ENCODE data around the gene DNASE1L3. TPM values are rescaled to one million over a fixed set of nuclear protein-coding genes. Genes with fewer than 3 reads are reported as not detected.
A peak's percentile ranks its signal among the peaks of the same experiment; 100 is the strongest.

Gene DNASE1L3
- polyA plus RNA-seq, 2 of the 4 experiments (the other 2 are of a cell fraction), result 0.19 TPM; not detected in 1

DNA sequence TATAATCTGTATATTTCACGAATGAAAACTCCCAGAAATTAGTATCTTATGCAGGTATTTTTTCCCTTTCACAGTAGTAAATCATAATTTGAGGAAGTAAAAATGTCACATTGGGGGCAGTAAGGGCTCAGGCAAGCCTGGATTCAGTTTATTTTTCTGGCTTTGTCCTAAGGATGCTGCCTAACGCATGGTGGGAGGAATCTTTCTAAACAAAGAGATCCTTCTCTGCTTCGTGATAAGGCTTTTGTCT, 35.7 kb downstream of the DNASE1L3 start:
- TF ChIP-seq, protein P1, sequence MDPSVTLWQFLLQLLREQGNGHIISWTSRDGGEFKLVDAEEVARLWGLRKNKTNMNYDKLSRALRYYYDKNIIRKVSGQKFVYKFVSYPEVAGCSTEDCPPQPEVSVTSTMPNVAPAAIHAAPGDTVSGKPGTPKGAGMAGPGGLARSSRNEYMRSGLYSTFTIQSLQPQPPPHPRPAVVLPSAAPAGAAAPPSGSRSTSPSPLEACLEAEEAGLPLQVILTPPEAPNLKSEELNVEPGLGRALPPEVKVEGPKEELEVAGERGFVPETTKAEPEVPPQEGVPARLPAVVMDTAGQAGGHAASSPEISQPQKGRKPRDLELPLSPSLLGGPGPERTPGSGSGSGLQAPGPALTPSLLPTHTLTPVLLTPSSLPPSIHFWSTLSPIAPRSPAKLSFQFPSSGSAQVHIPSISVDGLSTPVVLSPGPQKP (IDR thresholded peaks at IDR 0.05; ENCODE audit: low read depth, low read length), result no peak
- TF ChIP-seq RARB (CRISPR knock-in tag; IDR thresholded peaks at IDR 0.05) (no peak), SREBF2 (IDR thresholded peaks at IDR 0.05) (no peak), FOSB (CRISPR knock-in tag; IDR thresholded peaks at IDR 0.05) (peak; percentile 14; the same call in 1 of the 2 replicates), MYC (IDR thresholded peaks at IDR 0.05; ENCODE audit: borderline replicate concordance, low read length) (no peak)
- no peak for ATAC-seq
- H3K27ac ChIP-seq, result peak overlapping the region; percentile 74 to 98
- H3K4me3 ChIP-seq, result no peak overlapping the region
- WGBS (ENCODE audit: missing lambda C conversion rate), result 15% methylated on average over 3 of the region's 3 CpGs
- DNase-seq (ENCODE audit: low read depth in 1 of 2, low spot score in 1 of 2), result no peak
- ChIA-PET CTCF (interaction anchor here (1.2 to 5.6 kb wide), 3 partner anchors 8 to 218 kb away, joined by 3 to 49 read pairs (median 12); no protein-coding TSS in a partner anchor), POLR2A (no interaction called here)
- H3K4me2 ChIP-seq, result peak overlapping the region; percentile 56
- FAIRE-seq, result no peak
- H3K4me1 ChIP-seq, result peaks cover 87% of the 10 kb centered on the region
- no peaks in the 10 kb centered on the region for H3K9me3 ChIP-seq

DNA sequence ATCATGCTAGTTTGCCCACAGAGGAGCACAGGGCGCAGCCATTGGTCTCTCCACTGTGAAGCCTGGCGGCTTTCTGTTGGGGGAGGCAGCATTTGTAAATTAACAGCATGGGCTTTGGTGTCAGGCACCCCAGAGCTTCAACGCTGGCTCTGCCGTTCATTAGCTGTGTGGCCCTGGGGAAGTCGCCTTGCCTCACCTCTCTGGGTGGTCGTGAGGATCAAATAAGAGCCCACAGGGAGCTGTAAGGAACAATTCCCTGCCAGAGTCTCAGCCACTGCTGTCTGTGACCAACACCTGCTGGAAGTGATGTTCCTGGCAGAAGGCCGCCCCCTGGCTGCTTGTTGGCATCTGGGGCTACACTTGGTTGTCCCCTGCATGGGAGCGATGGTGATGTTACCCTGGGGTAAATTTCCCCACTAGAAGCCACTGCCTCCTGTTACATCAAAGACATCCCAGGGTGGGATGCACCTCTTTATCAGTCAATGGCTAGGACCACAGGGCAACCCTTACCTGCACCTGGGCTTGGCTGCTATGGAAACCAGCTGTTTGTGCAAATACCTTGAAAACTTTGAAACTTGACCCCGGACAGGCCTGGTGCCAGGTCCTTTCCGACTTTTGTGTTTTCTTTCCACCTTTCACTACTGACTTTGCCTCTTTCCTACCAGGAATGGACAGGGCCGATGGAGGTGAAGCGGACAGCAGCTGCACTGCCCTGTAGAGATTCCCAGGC, 36.9 kb downstream of the DNASE1L3 start:
- DNase-seq (ENCODE audit: low read depth in 1 of 2, low spot score in 1 of 2), result peak in 1 of 2 experiments; percentile 69
- no peak for TF ChIP-seq EHMT2 (IDR thresholded peaks at IDR 0.05; ENCODE audit: low read depth)
- TF ChIP-seq NPAS2 (CRISPR knock-in tag; IDR thresholded peaks at IDR 0.05; ENCODE audit: borderline replicate concordance), result no peak
- TF ChIP-seq ZFP36 (IDR thresholded peaks at IDR 0.05; ENCODE audit: borderline replicate concordance, partially characterized antibody), result no peak
- no peak for TF ChIP-seq ZC3H11A (IDR thresholded peaks at IDR 0.05)
- no peak for TF ChIP-seq TP53 (CRISPR knock-in tag; IDR thresholded peaks at IDR 0.05)
- TF ChIP-seq JUN (IDR thresholded peaks at IDR 0.05), result peak in 1 of 2 experiments; percentile 18; a peak in 1 of 5 replicates
- TF ChIP-seq SREBF2 (IDR thresholded peaks at IDR 0.05), result no peak
- TF ChIP-seq MYC (IDR thresholded peaks at IDR 0.05; ENCODE audit: borderline replicate concordance, low read length), result no peak
- no peak for TF ChIP-seq EHF (CRISPR knock-in tag; IDR thresholded peaks at IDR 0.05)
- TF ChIP-seq NFE2L2 (conservative IDR thresholded peaks at IDR 0.05; ENCODE audit: low read length), result no peak
- TF ChIP-seq MAFK (IDR thresholded peaks at IDR 0.05; ENCODE audit: partially characterized antibody), result no peak
- TF ChIP-seq, protein P2, sequence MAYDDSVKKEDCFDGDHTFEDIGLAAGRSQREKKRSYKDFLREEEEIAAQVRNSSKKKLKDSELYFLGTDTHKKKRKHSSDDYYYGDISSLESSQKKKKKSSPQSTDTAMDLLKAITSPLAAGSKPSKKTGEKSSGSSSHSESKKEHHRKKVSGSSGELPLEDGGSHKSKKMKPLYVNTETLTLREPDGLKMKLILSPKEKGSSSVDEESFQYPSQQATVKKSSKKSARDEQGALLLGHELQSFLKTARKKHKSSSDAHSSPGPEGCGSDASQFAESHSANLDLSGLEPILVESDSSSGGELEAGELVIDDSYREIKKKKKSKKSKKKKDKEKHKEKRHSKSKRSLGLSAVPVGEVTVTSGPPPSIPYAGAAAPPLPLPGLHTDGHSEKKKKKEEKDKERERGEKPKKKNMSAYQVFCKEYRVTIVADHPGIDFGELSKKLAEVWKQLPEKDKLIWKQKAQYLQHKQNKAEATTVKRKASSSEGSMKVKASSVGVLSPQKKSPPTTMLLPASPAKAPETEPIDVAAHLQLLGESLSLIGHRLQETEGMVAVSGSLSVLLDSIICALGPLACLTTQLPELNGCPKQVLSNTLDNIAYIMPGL (CRISPR knock-in tag; IDR thresholded peaks at IDR 0.05; ENCODE audit: borderline replicate concordance), result no peak
- TF ChIP-seq MAZ (IDR thresholded peaks at IDR 0.05; ENCODE audit: borderline replicate concordance, low read depth, low read length), result no peak
- TF ChIP-seq CHD2 (IDR thresholded peaks at IDR 0.05; ENCODE audit: low read length, partially characterized antibody), result no peak
- TF ChIP-seq PHF8 (IDR thresholded peaks at IDR 0.05; ENCODE audit: borderline replicate concordance, low read depth), result no peak
- TF ChIP-seq POLR2A (IDR thresholded peaks at IDR 0.05; ENCODE audit: low read length), result no peak
- TF ChIP-seq, protein P1 (IDR thresholded peaks at IDR 0.05; ENCODE audit: low read depth, low read length), result no peak
- no peak for TF ChIP-seq ZNF302 (CRISPR knock-in tag; IDR thresholded peaks at IDR 0.05)
- TF ChIP-seq RNF2 (IDR thresholded peaks at IDR 0.05; ENCODE audit: borderline replicate concordance, low read depth), result no peak
- TF ChIP-seq RARB (CRISPR knock-in tag; IDR thresholded peaks at IDR 0.05), result no peak
- peak; percentile 44; the same call in 2 of the 3 replicates for TF ChIP-seq SMC3 (IDR thresholded peaks at IDR 0.05)
- peak; percentile 16; the same call in 1 of the 2 replicates for TF ChIP-seq POLR2AphosphoS2 (conservative IDR thresholded peaks at IDR 0.05; ENCODE audit: low read length)
- TF ChIP-seq, protein P3, sequence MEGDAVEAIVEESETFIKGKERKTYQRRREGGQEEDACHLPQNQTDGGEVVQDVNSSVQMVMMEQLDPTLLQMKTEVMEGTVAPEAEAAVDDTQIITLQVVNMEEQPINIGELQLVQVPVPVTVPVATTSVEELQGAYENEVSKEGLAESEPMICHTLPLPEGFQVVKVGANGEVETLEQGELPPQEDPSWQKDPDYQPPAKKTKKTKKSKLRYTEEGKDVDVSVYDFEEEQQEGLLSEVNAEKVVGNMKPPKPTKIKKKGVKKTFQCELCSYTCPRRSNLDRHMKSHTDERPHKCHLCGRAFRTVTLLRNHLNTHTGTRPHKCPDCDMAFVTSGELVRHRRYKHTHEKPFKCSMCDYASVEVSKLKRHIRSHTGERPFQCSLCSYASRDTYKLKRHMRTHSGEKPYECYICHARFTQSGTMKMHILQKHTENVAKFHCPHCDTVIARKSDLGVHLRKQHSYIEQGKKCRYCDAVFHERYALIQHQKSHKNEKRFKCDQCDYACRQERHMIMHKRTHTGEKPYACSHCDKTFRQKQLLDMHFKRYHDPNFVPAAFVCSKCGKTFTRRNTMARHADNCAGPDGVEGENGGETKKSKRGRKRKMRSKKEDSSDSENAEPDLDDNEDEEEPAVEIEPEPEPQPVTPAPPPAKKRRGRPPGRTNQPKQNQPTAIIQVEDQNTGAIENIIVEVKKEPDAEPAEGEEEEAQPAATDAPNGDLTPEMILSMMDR (IDR thresholded peaks at IDR 0.05), result peak; percentile 46
- peak; percentile 44 to 48; a peak in 4 of 5 replicates for TF ChIP-seq RAD21 (conservative IDR thresholded peaks at IDR 0.05 in 1 of 2, IDR thresholded peaks at IDR 0.05 in 1 of 2)
- no peak for TF ChIP-seq EP300 (IDR thresholded peaks at IDR 0.05)
- no peak for TF ChIP-seq HOXA7 (CRISPR knock-in tag; IDR thresholded peaks at IDR 0.05)
- TF ChIP-seq, protein P4, sequence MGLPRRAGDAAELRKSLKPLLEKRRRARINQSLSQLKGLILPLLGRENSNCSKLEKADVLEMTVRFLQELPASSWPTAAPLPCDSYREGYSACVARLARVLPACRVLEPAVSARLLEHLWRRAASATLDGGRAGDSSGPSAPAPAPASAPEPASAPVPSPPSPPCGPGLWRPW (IDR thresholded peaks at IDR 0.05), result no peak
- Histone ChIP-seq H3K4me3 (no peak overlapping the region), H3K27ac (peak overlapping the region; percentile 74 to 98; a peak in 4 of 6 replicates), H3K9me3 (no peaks in the 10 kb centered on the region), H3K4me1 (peaks cover 94% of the 10 kb centered on the region), H3K4me2 (peak overlapping the region; percentile 56; the same call in 2 of the 3 replicates)
- 61% methylated on average over 11 of the region's 12 CpGs for whole genome bisulfite sequencing (ENCODE audit: missing lambda C conversion rate)
- peak; percentile 18 to 20; a peak in 4 of 6 replicates for ATAC-seq
- CTCF ChIA-PET, result interaction anchor here (0.7 to 2.5 kb wide), 15 partner anchors 8 to 222 kb away, joined by 3 to 12 read pairs (median 4); partner anchors contain the start of gene RPP14
- POLR2A ChIA-PET, result interaction anchor here (0.5 kb wide), 1 partner anchor 139 kb away, joined by 3 read pairs; no protein-coding TSS in a partner anchor
- no peak for FAIRE-seq

All from A549 (cell line).